CD1c-positive myeloid dendritic cell (primary cell): Measurements from ENCODE around the gene EHMT2.
A peak's percentile ranks its signal among the peaks of the same experiment; 100 is the strongest.
"Not testable (repeated sequence)": the region's sequence is repeated elsewhere in the genome, so short reads cannot be mapped to it uniquely, and the experiment has no call there.

Experiments
- DNase-seq: peaks from one replicate; pipeline ENCODE4 v3.0.0-alpha.2; 2016; ENCODE audit errors: extremely low spot score

Gene EHMT2

GRCh38 chr6:31838114-31838553 lies 59.4 kb downstream of the EHMT2 start:
- not testable (repeated sequence) for DNase-seq

GRCh38 chr6:31837369-31838113 lies 60.0 kb downstream of the EHMT2 start:
- peak; percentile 1 for DNase-seq

- peak; percentile 65 for DNase-seq
Observed at GRCh38 chr6:31836474-31837368, 60.8 kb downstream of the EHMT2 start.

GRCh38 chr6:31836047-31836473 lies 61.4 kb downstream of the EHMT2 start:
- no peak for DNase-seq

GRCh38 chr6:31834367-31835250 lies 62.9 kb downstream of the EHMT2 start:
- peak; percentile 86 for DNase-seq

GRCh38 chr6:31831350-31832215 lies 65.9 kb downstream of the EHMT2 start:
- peak; percentile 42 for DNase-seq

- DNase-seq = no peak
Observed at GRCh38 chr6:31830886-31831335, 66.6 kb downstream of the EHMT2 start.
